IMR-90 (cell line): Measurements from ENCODE around the gene RORB. TPM values are rescaled to one million over a fixed set of nuclear protein-coding genes. Genes with fewer than 3 reads are reported as not detected.

Source experiments
- ATAC-seq: fragments of 200-7000 bp; cut with Tn5 transposase; 2 replicates; pipeline ENCODE4 v1.9.1; 2020; ENCODE audit warnings: low read depth, mild to moderate bottlenecking, moderate library complexity
- BruUV-seq: library from RNA; stranded (reverse); fragments of 400-500 nt; replicated peaks from 2 replicates; lab custom pipeline; 2021; lab: Mats Ljungman, UMichigan
- CTCF ChIA-PET: fragments of 300-600 bp; formaldehyde crosslinking; extraction: SDS; loops from one replicate; lab custom pipeline; 2021; ENCODE audit warnings: antibody characterized with exemption; lab: Yijun Ruan, JAX
- POLR2A ChIA-PET: fragments of 300-600 bp; sonication (Branson Sonifier 250); formaldehyde crosslinking; loops from one replicate; lab custom pipeline; 2022; ENCODE audit warnings: antibody characterized with exemption; ENCODE audit not compliant: unreplicated experiment; lab: Charles Lee
- DNase-seq: peaks from one replicate; pipeline ENCODE4 v3.0.0; 2013
- H2AFZ ChIP-seq: replicated peaks from 2 replicates; pipeline ENCODE3; 2013; ENCODE audit warnings: low read length, mild to moderate bottlenecking; ENCODE audit not compliant: poor library complexity
- H2AK5ac ChIP-seq: 2 replicates; pipeline ENCODE4 v1.6.1; 2013; ENCODE audit warnings: low read depth, low read length, inconsistent platforms
- H2AK9ac ChIP-seq: replicated peaks from 2 replicates; pipeline ENCODE3; 2013; ENCODE audit warnings: mild to moderate bottlenecking, low read depth, low read length, moderate library complexity; ENCODE audit not compliant: poor library complexity
- H2BK120ac ChIP-seq: 2 replicates; pipeline ENCODE4 v1.6.1; 2013; ENCODE audit warnings: low read depth, low read length, inconsistent platforms
- H2BK15ac ChIP-seq: 3 replicates; pipeline ENCODE4 v1.6.1; 2013; ENCODE audit warnings: low read depth, low read length, inconsistent platforms
- H2BK20ac ChIP-seq: 2 replicates; pipeline ENCODE4 v1.6.1; 2013; ENCODE audit warnings: low read depth, mild to moderate bottlenecking, inconsistent platforms, low read length, moderate library complexity
- H2BK5ac ChIP-seq: 2 replicates; pipeline ENCODE4 v1.6.1; 2013; ENCODE audit warnings: mild to moderate bottlenecking, low read depth, low read length, inconsistent platforms; ENCODE audit not compliant: poor library complexity, severe bottlenecking
- H3K14ac ChIP-seq: replicated peaks from 2 replicates; pipeline ENCODE4 v1.6.1; 2013; ENCODE audit warnings: low read depth, low read length, inconsistent platforms
- H3K18ac ChIP-seq: 2 replicates; pipeline ENCODE4 v1.6.1; 2013; ENCODE audit warnings: low read depth, low read length, control low read depth
- H3K23ac ChIP-seq: 2 replicates; pipeline ENCODE4 v1.6.1; 2013; ENCODE audit warnings: low read depth, low read length, inconsistent platforms
- H3K27ac ChIP-seq: 2 replicates; pipeline ENCODE4 v1.5.1; 2013; ENCODE audit warnings: mild to moderate bottlenecking, control low read depth, low read length; ENCODE audit not compliant: insufficient read depth
- H3K27me3 ChIP-seq: 2 replicates; pipeline ENCODE4 v1.6.1; 2013; ENCODE audit warnings: low read length; ENCODE audit not compliant: control insufficient read depth, insufficient read depth
- H3K36me3 ChIP-seq: 2 replicates; pipeline ENCODE4 v1.6.1; 2013; ENCODE audit warnings: low read length, mixed read lengths; ENCODE audit not compliant: control insufficient read depth, insufficient read depth
- H3K4ac ChIP-seq: 2 replicates; pipeline ENCODE4 v1.6.1; 2013; ENCODE audit warnings: low read depth, low read length, inconsistent platforms
- H3K4me1 ChIP-seq: 2 replicates; pipeline ENCODE4 v1.6.1; 2013; ENCODE audit warnings: low read length, mixed read lengths; ENCODE audit not compliant: control insufficient read depth, insufficient read depth
- H3K4me2 ChIP-seq: 2 replicates; pipeline ENCODE4 v1.6.1; 2013; ENCODE audit warnings: low read depth, mild to moderate bottlenecking, control low read depth, low read length, moderate library complexity
- H3K4me3 ChIP-seq: 2 replicates; pipeline ENCODE4 v1.5.1; 2013; ENCODE audit warnings: low read depth, mild to moderate bottlenecking, control low read depth, low read length, moderate library complexity; ENCODE audit not compliant: insufficient read depth
- H3K56ac ChIP-seq: 2 replicates; pipeline ENCODE4 v1.6.1; 2013; ENCODE audit warnings: low read length, inconsistent platforms; ENCODE audit not compliant: insufficient read depth; ENCODE audit errors: extremely low read depth
- H3K79me1 ChIP-seq, 2 experiments: 2 replicates each; pipeline ENCODE4 v1.6.1; 2013; ENCODE audit warnings: low read length in 2 of 2, inconsistent platforms in 1 of 2, low read depth in 1 of 2
- H3K9ac ChIP-seq: 2 replicates; pipeline ENCODE4 v1.6.1; 2013; ENCODE audit warnings: low read depth, low read length, control low read depth
- H3K9me1 ChIP-seq: 2 replicates; pipeline ENCODE4 v1.6.1; 2013; ENCODE audit warnings: low read length, inconsistent platforms; ENCODE audit not compliant: insufficient read depth
- H3K9me3 ChIP-seq: 2 replicates; pipeline ENCODE4 v1.6.1; 2013; ENCODE audit warnings: low read length; ENCODE audit not compliant: control insufficient read depth, insufficient read depth
- H4K20me1 ChIP-seq: 2 replicates; pipeline ENCODE4 v1.6.1; 2013; ENCODE audit warnings: low read length, inconsistent platforms; ENCODE audit not compliant: insufficient read depth
- H4K5ac ChIP-seq: 2 replicates; pipeline ENCODE4 v1.6.1; 2013; ENCODE audit warnings: mild to moderate bottlenecking, low read depth, low read length, control low read depth
- H4K8ac ChIP-seq, 2 experiments: 2 replicates each; pipeline ENCODE4 v1.6.1; 2013; ENCODE audit warnings: low read depth in 2 of 2, low read length in 2 of 2, control low read depth in 1 of 2, inconsistent platforms in 1 of 2
- H4K91ac ChIP-seq: 2 replicates; pipeline ENCODE4 v1.6.1; 2013; ENCODE audit warnings: low read depth, low read length, inconsistent platforms; ENCODE audit not compliant: insufficient read depth
- BHLHE40 ChIP-seq: fragments of 150-350 bp; IDR thresholded peaks from 2 replicates; pipeline ENCODE4 v1.6.1; 2016; ENCODE audit warnings: mild to moderate bottlenecking, low read depth, low read length
- CEBPB ChIP-seq: IDR thresholded peaks from 2 replicates; pipeline ENCODE4 v1.6.1; 2012; ENCODE audit warnings: low read depth, low read length, improper control_type of control experiment
- CHD1 ChIP-seq: IDR thresholded peaks from 2 replicates; pipeline ENCODE4 v1.6.1; 2012; ENCODE audit warnings: low read depth, low read length, improper control_type of control experiment
- CTCF ChIP-seq: conservative IDR thresholded peaks from 2 replicates; pipeline ENCODE4 v1.5.1; 2012; ENCODE audit warnings: mild to moderate bottlenecking, low read depth, low read length, improper control_type of control experiment
- FOS ChIP-seq: fragments of 150-350 bp; IDR thresholded peaks from 2 replicates; pipeline ENCODE4 v1.6.1; 2016; ENCODE audit warnings: low read depth, low read length
- MAFK ChIP-seq: IDR thresholded peaks from 2 replicates; pipeline ENCODE4 v1.6.1; 2012; ENCODE audit warnings: low read depth, low read length, improper control_type of control experiment
- MAZ ChIP-seq: IDR thresholded peaks from 2 replicates; pipeline ENCODE4 v1.6.1; 2012; ENCODE audit warnings: low read depth, mild to moderate bottlenecking, low read length, improper control_type of control experiment, moderate library complexity, borderline replicate concordance
- MXI1 ChIP-seq: IDR thresholded peaks from 2 replicates; pipeline ENCODE4 v1.6.1; 2012; ENCODE audit warnings: low read depth, mild to moderate bottlenecking, low read length, moderate library complexity, borderline replicate concordance
- NFE2L2 ChIP-seq: fragments of 150-350 bp; IDR thresholded peaks from 2 replicates; pipeline ENCODE4 v1.6.1; 2016; ENCODE audit warnings: low read depth, mild to moderate bottlenecking, low read length
- POLR2A ChIP-seq: IDR thresholded peaks from 2 replicates; pipeline ENCODE4 v1.6.1; 2012; ENCODE audit warnings: mild to moderate bottlenecking, low read depth, low read length
- RAD21 ChIP-seq: IDR thresholded peaks from 2 replicates; pipeline ENCODE4 v1.6.1; 2012; ENCODE audit warnings: low read length, improper control_type of control experiment
- RCOR1 ChIP-seq: IDR thresholded peaks from 2 replicates; pipeline ENCODE4 v1.6.1; 2012; ENCODE audit warnings: mild to moderate bottlenecking, low read length, improper control_type of control experiment; ENCODE audit not compliant: insufficient replicate concordance
- RFX5 ChIP-seq: IDR thresholded peaks from 2 replicates; pipeline ENCODE4 v1.8.0; 2012; ENCODE audit warnings: low read depth, mild to moderate bottlenecking, low read length, moderate library complexity
- SMC3 ChIP-seq: fragments of 150-350 bp; IDR thresholded peaks from 2 replicates; pipeline ENCODE4 v1.6.1; 2016; ENCODE audit warnings: low read depth, mild to moderate bottlenecking, antibody characterized with exemption, low read length, moderate library complexity
- WGBS, 2 experiments: methylation state at CpG; one replicate each; pipeline versions ENCODE4 v1.1.5 to v1.1.7; 2013; ENCODE audit warnings: missing lambda C conversion rate in 2 of 2; ENCODE audit not compliant: insufficient read length in 1 of 2; ENCODE audit errors: extremely low coverage in 2 of 2; 5-methylcytosine and 5-hydroxymethylcytosine counted together
- dilution Hi-C: fragments of 300-500 bp; cut with HindIII; formaldehyde crosslinking; loops from one replicate; pipeline ENCODE4 v1.14.3; 2018; ENCODE audit warnings: low sequenced_read_pairs; ENCODE audit not compliant: unreplicated experiment
- in situ Hi-C: fragments of 300-500 bp; cut with MboI; formaldehyde crosslinking; loops from 3 replicates; pipeline ENCODE4 v1.14.3; 2019; ENCODE audit warnings: low sequenced_read_pairs, inconsistent platforms, mixed read lengths
- intact Hi-C: fragments of 100-400 bp; cut with micrococcal nuclease; formaldehyde crosslinking; loops from 2 replicates; pipeline ENCODE4 v1.10.0; 2022
- polyA plus RNA-seq, 3 experiments: library from polyadenylated mRNA; depleted of rRNA; stranded (reverse); fragments of >200 nt; gene quantifications; 2 replicates each; pipeline ENCODE4 v1.2.3, GENCODE V29; 2012; ENCODE audit warnings: low replicate concordance in 1 of 3
- total RNA-seq: library from RNA; depleted of rRNA; stranded (reverse); fragments of >200 nt; gene quantifications from 2 replicates; pipeline ENCODE4 v1.2.3, GENCODE V29; 2012
- TF ChIP-seq, protein P1 (sequence below): fragments of 150-350 bp; IDR thresholded peaks from 2 replicates; pipeline ENCODE4 v1.6.1; 2017; ENCODE audit warnings: mild to moderate bottlenecking, antibody characterized with exemption, low read length, low read depth
- TF ChIP-seq, protein P2 (sequence below): fragments of 150-350 bp; IDR thresholded peaks from 2 replicates; pipeline ENCODE4 v1.6.1; 2016; ENCODE audit warnings: low read depth, mild to moderate bottlenecking, low read length, moderate library complexity, borderline replicate concordance

Gene RORB
- total and polyA plus RNA-seq, 2 of the 4 experiments (the other 2 are of a cell fraction), result not detected

DNA sequence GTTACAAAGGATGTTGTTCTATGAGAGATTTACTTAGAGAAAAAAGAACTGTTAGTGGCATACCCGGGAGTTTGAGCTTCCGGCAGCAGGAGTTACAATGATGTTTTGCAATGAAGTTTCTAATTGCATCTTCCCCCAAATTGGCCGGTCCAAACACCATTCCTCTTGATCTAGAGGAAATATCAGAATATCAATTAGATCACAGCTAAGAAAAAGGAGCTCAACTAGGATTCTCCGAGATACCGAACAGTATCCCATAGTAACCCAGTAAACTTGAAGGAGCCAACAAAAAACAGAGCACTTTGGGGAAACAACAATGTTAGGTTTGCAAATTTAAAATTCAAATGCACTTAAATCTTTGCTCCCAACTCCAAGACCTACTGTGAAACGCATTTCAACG is 231.0 kb downstream of the RORB start:
- Histone ChIP-seq H4K8ac (no peak overlapping the region), H3K9ac (no peak overlapping the region), H3K4ac (no peak overlapping the region), H3K27ac (no peak overlapping the region), H3K4me1 (no peaks in the 10 kb centered on the region), H2BK5ac (no peak overlapping the region), H4K5ac (no peak overlapping the region), H2BK15ac (no peak overlapping the region), H3K4me3 (no peak overlapping the region), H3K56ac (no peak overlapping the region), H4K20me1 (no peaks in the 10 kb centered on the region), H3K36me3 (no peaks in the 10 kb centered on the region), H3K18ac (no peak overlapping the region), H2AK9ac (no peak overlapping the region), H3K4me2 (no peak overlapping the region), H3K23ac (no peak overlapping the region), H3K9me3 (no peaks in the 10 kb centered on the region), H3K79me1 (no peaks in the 10 kb centered on the region), H2AFZ (no peak overlapping the region), H4K91ac (no peak overlapping the region), H2BK20ac (no peak overlapping the region), H3K9me1 (no peaks in the 10 kb centered on the region), H2AK5ac (no peak overlapping the region), H3K14ac (no peak overlapping the region), H3K27me3 (peaks cover 4% of the 10 kb centered on the region), H2BK120ac (no peak overlapping the region)
- no CpG with 5 or more reads among the region's 7 CpGs for WGBS, 2 experiments
- no peak for DNase-seq
- CTCF ChIA-PET, result no interaction called here
- in situ Hi-C loops, result no loop called here
- no TSS peak for BruUV-seq
- dilution Hi-C loops, result no loop called here
- intact Hi-C loops, result no loop called here
- ATAC-seq, result no peak
- POLR2A ChIA-PET, result no interaction called here
- TF ChIP-seq FOS (no peak), SMC3 (no peak), POLR2A (no peak), MAFK (no peak), CEBPB (no peak), BHLHE40 (no peak), RAD21 (no peak), CTCF (no peak), MXI1 (no peak), NFE2L2 (no peak), CHD1 (no peak), RCOR1 (no peak), RFX5 (no peak), MAZ (no peak)
- TF ChIP-seq, protein P1, sequence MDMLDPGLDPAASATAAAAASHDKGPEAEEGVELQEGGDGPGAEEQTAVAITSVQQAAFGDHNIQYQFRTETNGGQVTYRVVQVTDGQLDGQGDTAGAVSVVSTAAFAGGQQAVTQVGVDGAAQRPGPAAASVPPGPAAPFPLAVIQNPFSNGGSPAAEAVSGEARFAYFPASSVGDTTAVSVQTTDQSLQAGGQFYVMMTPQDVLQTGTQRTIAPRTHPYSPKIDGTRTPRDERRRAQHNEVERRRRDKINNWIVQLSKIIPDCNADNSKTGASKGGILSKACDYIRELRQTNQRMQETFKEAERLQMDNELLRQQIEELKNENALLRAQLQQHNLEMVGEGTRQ, result no peak
- TF ChIP-seq, protein P2, sequence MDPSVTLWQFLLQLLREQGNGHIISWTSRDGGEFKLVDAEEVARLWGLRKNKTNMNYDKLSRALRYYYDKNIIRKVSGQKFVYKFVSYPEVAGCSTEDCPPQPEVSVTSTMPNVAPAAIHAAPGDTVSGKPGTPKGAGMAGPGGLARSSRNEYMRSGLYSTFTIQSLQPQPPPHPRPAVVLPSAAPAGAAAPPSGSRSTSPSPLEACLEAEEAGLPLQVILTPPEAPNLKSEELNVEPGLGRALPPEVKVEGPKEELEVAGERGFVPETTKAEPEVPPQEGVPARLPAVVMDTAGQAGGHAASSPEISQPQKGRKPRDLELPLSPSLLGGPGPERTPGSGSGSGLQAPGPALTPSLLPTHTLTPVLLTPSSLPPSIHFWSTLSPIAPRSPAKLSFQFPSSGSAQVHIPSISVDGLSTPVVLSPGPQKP, result no peak
